Parathyroid adenoma (tissue), 2 donors: ENCODE data around the gene EED.

ENCODE experiments used
- H2AFZ ChIP-seq: fragments of 300-600 bp; sonication (generic); one replicate; pipeline ENCODE4 v1.7.0; 2017; ENCODE audit warnings: antibody characterized with exemption, mild to moderate bottlenecking
- H3K27ac ChIP-seq: fragments of 300-600 bp; sonication (generic); one replicate; pipeline ENCODE4 v1.7.0; 2017
- H3K27me3 ChIP-seq: fragments of 300-600 bp; sonication (generic); one replicate; pipeline ENCODE4 v1.7.0; 2017; ENCODE audit warnings: low read length; ENCODE audit not compliant: control insufficient read depth, insufficient read depth
- H3K36me3 ChIP-seq: fragments of 300-600 bp; sonication (generic); one replicate; pipeline ENCODE4 v1.7.0; 2017; ENCODE audit warnings: low read length; ENCODE audit not compliant: control insufficient read depth, insufficient read depth
- H3K4me1 ChIP-seq: fragments of 300-600 bp; sonication (generic); one replicate; pipeline ENCODE4 v1.7.0; 2017; ENCODE audit warnings: control low read depth
- H3K4me2 ChIP-seq: fragments of 300-600 bp; sonication (generic); one replicate; pipeline ENCODE4 v1.7.0; 2017; ENCODE audit warnings: low read length
- H3K4me3 ChIP-seq: fragments of 300-600 bp; sonication (generic); one replicate; pipeline ENCODE4 v1.7.0; 2017; ENCODE audit warnings: low read depth, low read length
- H3K79me2 ChIP-seq: fragments of 300-600 bp; sonication (generic); one replicate; pipeline ENCODE4 v1.7.0; 2017; ENCODE audit warnings: control low read depth
- H3K9ac ChIP-seq: fragments of 300-600 bp; sonication (generic); one replicate; pipeline ENCODE4 v1.7.0; 2017; ENCODE audit warnings: mild to moderate bottlenecking
- H3K9me3 ChIP-seq: fragments of 300-600 bp; sonication (generic); one replicate; pipeline ENCODE4 v1.7.0; 2017; ENCODE audit warnings: low read length; ENCODE audit not compliant: control insufficient read depth
- TF ChIP-seq, protein P1 (sequence below): fragments of 300-600 bp; sonication (generic); IDR thresholded peaks from one replicate; pipeline ENCODE4 v1.7.0; 2017; ENCODE audit warnings: antibody characterized with exemption, mild to moderate bottlenecking
- donor health status: primary hyperparathyroidism.

EED gene

DNA sequence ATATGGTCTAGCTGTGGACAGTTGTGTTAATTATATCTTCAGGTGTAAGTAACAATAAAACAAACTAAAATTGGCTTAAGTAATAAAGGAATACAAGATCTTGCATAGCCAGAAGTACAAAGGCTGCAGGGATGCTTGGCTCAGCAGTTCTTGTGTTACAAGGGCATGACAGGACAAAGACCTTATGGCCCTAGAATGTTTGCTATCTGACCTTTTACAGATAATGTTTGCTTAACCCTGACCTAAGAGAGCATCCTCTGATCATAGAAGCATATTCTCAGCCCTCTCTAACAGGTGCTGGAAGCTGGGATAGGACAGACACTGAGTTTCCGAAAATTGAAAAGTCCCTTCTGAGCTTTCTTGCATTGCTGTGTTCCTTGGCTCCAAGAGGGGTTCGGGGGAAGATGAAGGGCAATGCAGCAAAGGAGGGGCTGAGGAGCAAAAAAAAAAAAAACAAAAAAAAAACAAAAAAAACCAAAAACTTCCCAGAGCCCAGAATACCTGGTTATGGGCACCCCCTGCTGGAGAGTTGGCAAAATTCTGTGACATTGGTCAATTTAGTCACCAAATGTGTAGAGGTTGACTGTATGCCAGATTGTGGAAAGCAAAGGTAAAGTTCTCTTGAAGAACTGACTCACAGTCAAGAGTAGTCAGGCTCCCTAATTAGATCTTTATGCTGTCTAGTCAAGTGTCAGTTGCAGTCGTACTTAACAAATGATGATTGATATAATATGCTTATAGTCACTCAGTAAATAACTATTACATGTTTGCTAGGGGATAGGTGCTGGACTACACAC is 47.1 kb downstream of the EED start:
- Histone ChIP-seq H3K4me2 (no peak overlapping the region), H3K27ac (no peak overlapping the region), H2AFZ (no peak overlapping the region), H3K79me2 (no peaks in the 10 kb centered on the region), H3K4me3 (no peak overlapping the region), H3K9ac (no peak overlapping the region), H3K36me3 (no peaks in the 10 kb centered on the region), H3K27me3 (no peaks in the 10 kb centered on the region), H3K9me3 (no peaks in the 10 kb centered on the region), H3K4me1 (no peaks in the 10 kb centered on the region)
- TF ChIP-seq, protein P1, sequence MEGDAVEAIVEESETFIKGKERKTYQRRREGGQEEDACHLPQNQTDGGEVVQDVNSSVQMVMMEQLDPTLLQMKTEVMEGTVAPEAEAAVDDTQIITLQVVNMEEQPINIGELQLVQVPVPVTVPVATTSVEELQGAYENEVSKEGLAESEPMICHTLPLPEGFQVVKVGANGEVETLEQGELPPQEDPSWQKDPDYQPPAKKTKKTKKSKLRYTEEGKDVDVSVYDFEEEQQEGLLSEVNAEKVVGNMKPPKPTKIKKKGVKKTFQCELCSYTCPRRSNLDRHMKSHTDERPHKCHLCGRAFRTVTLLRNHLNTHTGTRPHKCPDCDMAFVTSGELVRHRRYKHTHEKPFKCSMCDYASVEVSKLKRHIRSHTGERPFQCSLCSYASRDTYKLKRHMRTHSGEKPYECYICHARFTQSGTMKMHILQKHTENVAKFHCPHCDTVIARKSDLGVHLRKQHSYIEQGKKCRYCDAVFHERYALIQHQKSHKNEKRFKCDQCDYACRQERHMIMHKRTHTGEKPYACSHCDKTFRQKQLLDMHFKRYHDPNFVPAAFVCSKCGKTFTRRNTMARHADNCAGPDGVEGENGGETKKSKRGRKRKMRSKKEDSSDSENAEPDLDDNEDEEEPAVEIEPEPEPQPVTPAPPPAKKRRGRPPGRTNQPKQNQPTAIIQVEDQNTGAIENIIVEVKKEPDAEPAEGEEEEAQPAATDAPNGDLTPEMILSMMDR: peak; percentile 45

DNA sequence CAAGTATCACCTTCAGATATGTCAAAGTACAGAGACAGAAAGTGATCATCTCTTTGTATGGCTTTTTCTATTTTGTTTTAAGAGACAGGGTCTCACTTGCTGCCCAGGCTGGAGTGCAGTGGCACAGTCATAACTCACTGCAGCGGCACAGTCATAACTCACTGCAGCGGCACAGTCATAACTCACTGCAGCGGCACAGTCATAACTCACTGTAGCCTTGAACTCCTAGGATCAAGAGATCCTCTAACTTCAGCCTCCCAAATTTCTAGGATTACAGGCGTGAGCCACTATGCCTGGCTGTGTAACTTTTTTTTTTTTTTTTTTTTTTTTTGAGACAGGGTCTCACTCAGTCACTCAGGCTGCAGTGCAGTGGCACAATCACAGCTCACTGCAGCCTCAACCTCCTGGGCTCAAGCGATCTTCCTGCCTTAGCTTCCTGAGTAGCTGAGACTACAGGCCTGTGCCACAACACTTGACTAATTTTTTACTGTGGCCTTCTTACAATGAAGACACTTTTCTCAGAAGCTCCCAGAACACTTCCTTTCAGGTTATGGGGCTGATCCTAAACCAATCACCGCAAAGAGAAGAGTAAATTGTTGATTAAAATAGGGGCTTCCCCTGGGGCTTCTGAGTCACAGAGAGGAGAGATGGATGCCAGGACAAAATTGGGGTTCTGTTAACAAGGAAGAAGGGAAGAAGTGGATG is 48.5 kb downstream of the EED start:
- Histone ChIP-seq H3K4me3 (no peak overlapping the region), H3K4me2 (no peak overlapping the region), H3K36me3 (no peaks in the 10 kb centered on the region), H3K9ac (no peak overlapping the region), H3K27me3 (no peaks in the 10 kb centered on the region), H3K9me3 (no peaks in the 10 kb centered on the region), H2AFZ (no peak overlapping the region), H3K79me2 (no peaks in the 10 kb centered on the region), H3K27ac (no peak overlapping the region), H3K4me1 (no peaks in the 10 kb centered on the region)
- TF ChIP-seq, protein P1: no peak

DNA sequence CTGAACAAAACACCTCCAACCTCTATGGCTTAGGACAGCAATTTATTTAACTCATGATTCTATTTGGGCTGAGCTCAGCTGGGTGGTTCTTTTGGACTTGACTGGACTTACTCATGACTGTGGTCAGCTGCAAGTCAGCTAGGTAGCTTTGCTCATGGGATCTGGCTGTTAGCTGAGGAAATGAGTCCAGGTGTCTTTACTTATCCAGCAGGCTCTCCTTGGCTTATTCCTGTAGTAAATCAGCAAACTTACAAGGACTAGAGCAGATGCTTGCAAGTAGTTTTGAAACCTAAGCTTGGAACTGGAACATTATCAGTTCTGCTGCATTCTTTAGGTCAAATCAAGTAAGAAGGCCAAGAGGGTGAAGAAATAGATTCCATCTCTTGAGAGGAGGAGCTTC is 49.5 kb downstream of the EED start:
- H3K79me2 ChIP-seq: no peaks in the 10 kb centered on the region
- H3K4me1 ChIP-seq: no peaks in the 10 kb centered on the region
- no peak overlapping the region for H3K9ac ChIP-seq
- H3K4me3 ChIP-seq: no peak overlapping the region
- no peak overlapping the region for H2AFZ ChIP-seq
- no peaks in the 10 kb centered on the region for H3K9me3 ChIP-seq
- H3K27ac ChIP-seq: no peak overlapping the region
- no peaks in the 10 kb centered on the region for H3K36me3 ChIP-seq
- no peaks in the 10 kb centered on the region for H3K27me3 ChIP-seq
- TF ChIP-seq, protein P1: no peak
- no peak overlapping the region for H3K4me2 ChIP-seq

DNA sequence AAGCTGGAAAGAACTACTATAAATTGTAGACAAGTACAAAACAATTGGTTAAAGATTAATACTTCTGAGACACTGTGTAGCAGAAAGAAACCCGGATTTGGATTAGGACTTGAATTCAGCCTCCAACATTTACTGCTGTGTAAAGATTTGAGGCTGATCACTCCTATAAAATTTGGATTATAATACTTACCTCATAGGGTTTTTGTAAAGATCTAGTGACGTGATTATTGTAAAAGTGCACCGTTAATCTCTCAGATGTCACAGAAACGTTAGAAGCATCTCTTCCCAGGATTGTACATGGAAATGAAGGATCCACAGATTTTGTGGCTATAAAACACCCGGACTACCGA is 57.2 kb downstream of the EED start:
- Histone ChIP-seq H3K27ac (no peak overlapping the region), H3K27me3 (no peaks in the 10 kb centered on the region), H3K4me2 (peak overlapping the region; percentile 73), H3K79me2 (no peaks in the 10 kb centered on the region), H3K4me1 (no peaks in the 10 kb centered on the region), H3K9ac (no peak overlapping the region), H3K4me3 (peak overlapping the region; percentile 93), H2AFZ (peak overlapping the region; percentile 78), H3K36me3 (no peaks in the 10 kb centered on the region), H3K9me3 (no peaks in the 10 kb centered on the region)
- TF ChIP-seq, protein P1: no peak
